ENCODE results near the gene NCOR2.
"Not testable (repeated sequence)": the region's sequence is repeated elsewhere in the genome, so short reads cannot be mapped to it uniquely, and the experiment has no call there.

The NCOR2 gene

GRCh38 chr12:124599074-124599999 is 31.9 kb upstream of the NCOR2 start:
- DNase-seq (ENCODE audit: low spot score) = no peak

DNA sequence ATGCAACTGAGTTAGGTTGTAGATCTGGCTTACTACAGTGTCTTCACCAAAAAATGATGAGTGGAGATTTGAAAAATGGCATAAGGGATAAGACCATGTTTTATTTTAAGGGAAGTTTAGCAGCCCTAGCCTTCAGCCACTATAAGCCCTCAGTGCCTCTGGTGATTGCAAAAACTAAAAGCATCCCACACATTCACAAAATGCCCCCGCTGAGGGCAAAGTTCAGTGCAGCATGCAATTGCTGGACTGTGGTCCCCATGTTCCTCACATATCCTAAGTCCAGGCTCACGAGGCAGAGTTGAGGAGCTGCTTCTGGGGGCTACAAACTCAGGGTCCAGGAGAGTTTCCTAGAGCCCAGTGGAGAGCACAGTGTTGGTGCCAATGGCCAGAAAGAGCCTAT is 29.6 kb upstream of the NCOR2 start:
- DNase-seq (ENCODE audit: low spot score) = no peak

DNA sequence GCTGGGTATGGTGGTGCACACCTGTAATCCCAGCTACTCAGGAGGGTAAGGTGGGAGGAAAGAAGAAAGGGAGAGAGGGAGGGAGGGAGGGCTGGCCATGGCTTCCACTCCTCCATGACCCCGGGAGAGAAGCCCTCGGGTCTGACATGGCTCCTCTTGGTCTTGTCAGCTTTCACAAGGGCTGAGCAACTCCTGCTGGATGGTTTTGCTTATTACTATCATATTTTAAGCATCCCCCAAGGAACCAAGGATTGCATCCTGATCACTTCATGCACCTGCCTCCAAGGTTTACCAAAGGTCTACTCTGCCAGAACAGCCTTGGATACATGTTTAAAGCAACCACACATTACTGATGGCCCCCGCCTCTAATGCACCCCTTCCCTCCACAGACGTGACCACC is 28.0 kb upstream of the NCOR2 start:
- DNase-seq (ENCODE audit: low spot score) = no peak

DNA sequence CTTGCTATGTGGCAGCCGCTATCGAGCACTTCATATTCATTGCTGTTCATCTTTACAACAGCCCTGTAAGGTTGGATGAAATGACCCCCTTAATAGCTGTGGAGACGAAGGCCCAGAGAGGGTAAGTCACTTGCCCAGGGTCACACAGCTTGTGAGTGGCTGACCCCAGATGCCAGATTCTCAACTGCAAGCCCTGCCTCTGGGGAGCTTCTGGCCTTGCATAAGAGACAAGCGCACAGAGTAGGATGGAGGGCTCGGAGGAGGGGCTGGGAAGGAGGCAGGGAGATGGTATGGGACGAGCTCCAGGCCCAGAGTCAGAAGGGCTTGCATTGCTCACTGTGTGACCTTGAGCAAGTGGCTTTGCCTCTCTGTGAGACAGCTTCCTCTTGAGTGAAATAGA is 27.4 kb upstream of the NCOR2 start:
- DNase-seq (ENCODE audit: low spot score) = no peak

DNA sequence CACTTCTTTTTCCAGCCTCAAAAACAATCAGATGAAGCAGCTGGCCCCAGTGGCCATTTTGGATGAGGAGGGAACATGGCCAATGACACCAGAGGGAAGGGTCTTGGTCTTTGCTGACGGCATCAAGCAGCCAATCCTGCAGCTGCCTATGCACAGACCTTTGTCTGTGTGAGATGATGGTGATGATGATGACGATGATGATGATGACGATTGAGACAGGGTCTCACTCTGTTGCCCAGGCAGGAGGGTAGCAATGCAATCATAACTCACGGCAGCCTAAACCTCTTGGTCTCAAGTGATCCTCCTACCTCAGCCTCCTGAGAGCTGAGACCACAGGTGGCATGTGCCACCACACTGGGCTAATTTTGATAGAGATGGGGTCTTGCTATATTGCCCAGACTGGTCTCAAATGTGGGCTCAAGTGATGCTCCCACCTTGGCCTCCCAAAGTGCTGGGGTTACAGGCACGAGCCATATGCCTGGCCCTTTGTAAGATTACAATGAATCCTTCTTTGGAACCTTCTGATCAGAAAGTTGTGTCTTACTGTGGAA is 26.5 kb upstream of the NCOR2 start:
- no peak for DNase-seq (ENCODE audit: low spot score)

GRCh38 chr12:124593176-124593575 is 25.8 kb upstream of the NCOR2 start:
- DNase-seq (ENCODE audit: low spot score) = no peak

DNA sequence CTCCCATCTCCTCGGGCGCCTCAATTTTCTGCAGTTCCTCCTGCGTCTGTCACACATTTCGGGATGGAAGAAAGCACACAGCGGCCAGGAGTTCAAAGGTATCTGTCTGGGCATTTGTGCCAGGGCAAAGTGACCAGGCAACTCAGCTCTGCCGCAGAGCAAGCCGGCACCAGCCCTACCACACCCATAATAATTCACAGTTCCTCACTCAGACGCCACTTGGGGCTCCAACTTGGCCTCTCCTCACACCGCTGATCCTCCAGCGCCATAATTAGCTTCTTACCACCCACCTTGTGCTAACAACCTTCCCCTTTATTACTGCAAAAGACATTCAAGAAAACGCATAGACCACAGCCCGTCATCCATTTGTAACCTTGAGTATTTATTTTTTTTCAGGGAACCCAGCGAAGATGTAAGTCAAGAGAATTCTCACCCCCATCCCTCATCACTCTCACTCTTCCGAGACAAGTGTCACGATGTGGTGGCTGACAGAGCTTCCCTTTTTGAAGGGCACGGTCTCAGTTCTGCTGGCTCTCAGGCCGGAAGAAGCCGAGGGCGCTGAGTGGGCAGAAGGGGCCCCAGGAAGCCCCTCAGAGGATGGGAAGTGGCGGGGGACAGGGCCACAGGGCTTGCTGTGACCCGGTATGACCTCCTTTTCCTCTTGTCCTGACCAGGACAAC is 25.2 kb upstream of the NCOR2 start:
- DNase-seq (ENCODE audit: low spot score) = no peak

- DNase-seq (ENCODE audit: low spot score) = no peak
Measured at GRCh38 chr12:124592050-124592449, 24.6 kb upstream of the NCOR2 start.

DNA sequence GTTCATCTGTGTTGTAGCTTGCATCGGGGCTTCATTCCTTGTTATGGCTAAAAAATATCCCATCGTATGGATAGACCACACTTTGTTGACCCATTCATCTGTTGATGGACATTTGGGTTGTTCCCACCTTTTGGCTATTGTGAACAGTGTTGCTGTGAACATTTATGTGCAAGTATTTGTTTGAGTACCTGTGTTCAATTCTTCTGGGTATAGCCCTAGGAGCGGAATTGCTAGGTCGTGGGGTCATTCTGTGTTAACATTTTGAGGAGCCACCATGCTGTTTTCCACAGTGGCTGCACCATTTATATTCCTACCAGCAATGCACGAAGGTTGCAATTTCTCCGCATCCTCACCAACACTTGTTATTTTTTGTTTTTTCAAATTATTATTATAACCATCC is 23.0 kb upstream of the NCOR2 start:
- DNase-seq (ENCODE audit: low spot score) = no peak

GRCh38 chr12:124588751-124589267 is 21.4 kb upstream of the NCOR2 start:
- peak; percentile 55 for DNase-seq (ENCODE audit: low spot score)

- DNase-seq (ENCODE audit: low spot score) = no peak
Measured at GRCh38 chr12:124588018-124588634, 20.7 kb upstream of the NCOR2 start.

- DNase-seq (ENCODE audit: low spot score) = no peak
Measured at GRCh38 chr12:124586756-124587155, 19.3 kb upstream of the NCOR2 start.

- not testable (repeated sequence) for DNase-seq (ENCODE audit: low spot score)
Measured at GRCh38 chr12:124584494-124584893, 17.1 kb upstream of the NCOR2 start.

- DNase-seq (ENCODE audit: low spot score) = no peak
Measured at GRCh38 chr12:124583854-124584253, 16.4 kb upstream of the NCOR2 start.

DNA sequence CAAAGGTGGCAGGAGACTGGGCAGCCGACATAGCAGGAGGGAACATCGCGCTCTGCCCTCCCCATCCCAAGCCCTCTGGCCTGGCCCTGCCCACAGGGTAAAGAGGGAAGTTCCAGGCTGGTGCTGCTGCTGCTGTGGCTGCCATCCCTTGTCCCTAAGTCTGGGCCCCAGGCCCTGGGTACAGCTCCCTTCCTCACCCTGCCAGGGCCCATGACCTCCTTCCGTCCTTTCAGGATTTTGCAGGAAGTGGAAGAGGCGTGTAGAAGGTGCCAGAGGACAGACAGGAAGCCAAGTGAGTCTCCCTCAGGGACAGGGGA is 14.7 kb upstream of the NCOR2 start:
- no peak for DNase-seq (ENCODE audit: low spot score)

DNA sequence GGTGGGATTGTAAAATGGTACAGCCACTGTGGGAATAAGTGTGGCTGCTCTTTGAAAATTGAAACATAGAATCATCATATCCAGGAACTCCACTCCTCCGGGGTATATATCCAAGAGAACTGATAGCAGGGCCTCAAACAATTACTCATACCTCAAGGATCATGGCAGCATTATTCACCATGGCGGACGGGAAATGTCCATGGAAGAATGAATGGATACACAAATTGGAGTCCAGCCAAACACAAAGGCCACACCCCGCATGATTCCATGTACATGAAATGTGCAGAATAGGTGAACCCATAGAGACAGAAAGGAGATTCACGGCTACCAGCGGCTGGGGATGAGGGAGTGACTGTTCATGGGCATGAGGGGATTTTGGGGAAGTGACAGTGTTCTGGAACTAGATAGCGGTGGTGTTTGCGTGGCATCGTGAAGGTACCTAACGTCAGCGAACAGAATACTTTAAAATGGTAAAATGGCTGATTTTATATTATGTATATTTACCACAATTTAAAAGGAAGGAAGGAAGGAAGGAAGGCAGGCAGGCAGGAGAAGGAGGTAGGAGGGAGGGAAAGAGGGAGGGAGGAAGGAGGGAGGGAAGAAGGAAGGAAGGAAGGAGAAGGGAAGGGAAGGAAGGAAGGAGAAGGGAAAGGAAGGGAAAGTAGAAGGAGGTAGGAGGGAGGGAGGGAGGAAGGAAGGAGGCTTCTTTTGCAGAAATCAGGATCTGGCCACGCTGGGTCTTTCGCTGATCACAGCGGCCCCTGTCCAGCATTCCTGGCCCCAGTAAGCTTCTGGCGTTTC is 14.1 kb upstream of the NCOR2 start:
- DNase-seq (ENCODE audit: low spot score) = no peak

DNA sequence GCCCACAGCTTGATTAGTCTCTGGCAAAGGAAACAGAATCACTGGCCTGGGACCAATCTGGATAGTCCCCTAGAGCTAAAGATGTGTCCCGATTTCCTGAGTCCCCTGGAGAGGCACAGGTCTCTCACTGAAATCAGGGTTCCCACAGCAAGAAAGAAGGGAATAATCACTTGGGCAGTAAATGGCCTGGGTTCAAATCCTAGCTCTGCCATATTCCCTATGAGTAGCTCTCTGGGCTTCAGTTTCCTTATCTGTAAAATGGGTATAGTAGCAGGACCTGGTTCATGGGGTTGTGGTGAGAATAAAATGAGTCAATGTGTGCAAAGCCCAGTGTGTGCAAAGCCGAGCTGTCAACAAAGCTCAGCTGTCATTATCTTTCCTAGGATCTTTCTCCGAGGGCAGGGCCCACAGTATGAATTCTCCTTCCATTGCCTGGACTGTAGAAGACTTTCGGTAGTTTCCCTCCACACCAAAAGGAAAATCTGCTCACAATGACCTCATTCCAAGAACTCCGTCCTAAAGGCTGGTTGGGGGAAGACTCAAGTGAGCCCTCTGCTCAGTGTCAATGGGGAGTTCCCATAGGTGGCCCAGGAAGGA is 12.6 kb upstream of the NCOR2 start:
- no peak for DNase-seq (ENCODE audit: low spot score)

- DNase-seq (ENCODE audit: low spot score) = no peak
Measured at GRCh38 chr12:124578854-124579253, 11.4 kb upstream of the NCOR2 start.

DNA sequence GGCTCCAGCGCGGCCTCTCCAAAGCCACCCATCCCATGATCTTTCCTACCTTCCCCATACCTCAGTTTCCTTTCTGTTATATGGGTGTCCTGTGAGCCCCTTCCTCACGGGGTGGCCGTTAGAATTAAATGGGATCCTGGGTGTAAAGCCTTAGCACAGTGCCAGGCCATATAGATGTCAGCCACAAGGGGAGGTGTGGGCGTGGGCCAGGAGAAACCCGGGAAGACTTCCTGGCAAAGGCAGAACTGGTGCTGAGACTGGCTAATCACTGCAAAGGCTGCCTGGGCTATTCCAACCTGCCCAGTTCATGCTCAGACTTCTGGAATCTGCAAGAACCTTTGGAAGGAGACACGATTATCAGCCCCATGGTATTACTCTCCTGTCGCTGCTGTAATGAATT is 11.0 kb upstream of the NCOR2 start:
- DNase-seq (ENCODE audit: low spot score) = no peak

DNA sequence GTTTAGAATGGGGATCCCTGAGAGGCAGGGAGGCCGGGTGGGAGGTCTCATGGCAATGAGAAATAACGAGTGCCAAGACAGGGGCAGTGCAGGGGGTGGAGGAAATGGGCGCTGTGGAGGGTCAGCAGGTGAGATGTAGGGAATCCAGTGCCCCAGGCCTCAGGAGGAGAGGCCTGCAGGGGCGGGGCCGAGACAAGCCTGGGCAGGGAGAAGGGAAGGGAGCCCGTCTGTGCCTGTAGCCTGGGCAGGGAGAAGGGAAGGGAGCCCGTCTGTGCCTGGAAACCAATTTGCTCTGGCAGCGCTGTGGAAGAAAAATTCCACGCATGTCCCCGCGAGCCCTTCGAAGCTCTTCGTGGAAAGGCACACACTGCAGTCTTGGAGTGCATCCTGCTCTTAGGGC is 10.6 kb upstream of the NCOR2 start:
- no peak for DNase-seq (ENCODE audit: low spot score)

GRCh38 chr12:124577374-124577773 is 10.0 kb upstream of the NCOR2 start:
- DNase-seq (ENCODE audit: low spot score) = no peak
